Right kidney (tissue), 9 donors: ENCODE data around the gene CLSTN1.
A peak's percentile ranks its signal among the peaks of the same experiment; 100 is the strongest.

Source experiments
- DNase-seq: peaks from one replicate; pipeline ENCODE4 v3.0.0-alpha.2; 2016
- long read RNA-seq, 8 donors: transcript quantifications; one replicate each; lab custom pipeline, GENCODE V29; 2026

CLSTN1 gene
- long read RNA-seq, donor 1, full-length matches to known transcripts, result 5 of 11 reads
- long read RNA-seq, donor 1, partial matches to known transcripts, result 6 of 11 reads
- long read RNA-seq, donor 1, other reads (novel, unspliced or antisense), result 0 of 11 reads
- long read RNA-seq, donor 2, full-length matches to known transcripts, result 4 of 26 reads
- long read RNA-seq, donor 2, partial matches to known transcripts, result 15 of 26 reads
- long read RNA-seq, donor 2, other reads (novel, unspliced or antisense), result 7 of 26 reads
- long read RNA-seq, donor 3, full-length matches to known transcripts, result 6 of 14 reads
- long read RNA-seq, donor 3, partial matches to known transcripts, result 8 of 14 reads
- long read RNA-seq, donor 3, other reads (novel, unspliced or antisense), result 0 of 14 reads
- long read RNA-seq, donor 4, full-length matches to known transcripts, result 7 of 38 reads
- long read RNA-seq, donor 4, partial matches to known transcripts, result 23 of 38 reads
- long read RNA-seq, donor 4, other reads (novel, unspliced or antisense), result 8 of 38 reads
- long read RNA-seq, donor 5, full-length matches to known transcripts, result 6 of 28 reads
- long read RNA-seq, donor 5, partial matches to known transcripts, result 12 of 28 reads
- long read RNA-seq, donor 5, other reads (novel, unspliced or antisense), result 10 of 28 reads
- long read RNA-seq, donor 6, full-length matches to known transcripts, result 9 of 43 reads
- long read RNA-seq, donor 6, partial matches to known transcripts, result 28 of 43 reads
- long read RNA-seq, donor 6, other reads (novel, unspliced or antisense), result 6 of 43 reads
- long read RNA-seq, donor 7, full-length matches to known transcripts, result 10 of 43 reads
- long read RNA-seq, donor 7, partial matches to known transcripts, result 25 of 43 reads
- long read RNA-seq, donor 7, other reads (novel, unspliced or antisense), result 8 of 43 reads
- long read RNA-seq, donor 8, full-length matches to known transcripts, result 6 of 18 reads
- long read RNA-seq, donor 8, partial matches to known transcripts, result 12 of 18 reads
- long read RNA-seq, donor 8, other reads (novel, unspliced or antisense), result 0 of 18 reads

DNA sequence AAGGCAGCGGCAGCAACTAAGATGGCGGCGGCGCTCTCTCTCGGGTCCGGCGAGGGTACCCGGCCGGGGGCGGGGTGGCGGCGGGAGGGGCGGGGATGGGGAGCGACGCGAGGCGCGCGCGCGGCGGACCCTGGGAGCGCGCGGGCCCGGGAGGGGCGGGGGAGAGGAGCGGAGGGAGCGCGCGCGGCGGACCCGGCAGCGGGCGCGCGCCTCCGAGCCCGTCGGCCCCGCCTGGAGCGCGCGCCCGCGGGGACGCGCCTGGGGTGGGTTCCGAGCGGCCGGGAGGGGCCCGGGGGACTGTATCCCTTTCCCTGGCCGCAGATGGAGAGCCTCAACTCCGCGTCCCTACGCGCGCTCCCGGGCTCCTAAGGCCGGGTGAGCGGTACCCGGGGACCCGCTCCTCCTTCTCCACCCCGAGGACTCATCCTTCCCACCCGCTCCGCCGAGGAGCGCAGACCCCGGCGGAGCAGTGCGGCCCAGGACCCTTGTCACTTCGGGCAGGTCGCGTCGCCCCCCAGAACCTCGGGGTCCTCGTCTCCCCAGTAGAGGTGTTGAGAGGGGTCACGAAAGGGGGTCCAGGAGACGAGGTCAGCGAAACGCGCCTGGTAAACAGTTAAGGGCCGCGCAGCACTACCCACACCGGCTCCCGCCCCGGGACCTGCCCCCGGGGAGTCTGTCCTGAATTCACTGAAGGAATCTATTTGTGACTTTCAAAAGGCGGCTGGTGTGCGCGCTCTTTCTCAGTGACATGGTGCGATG lies at the start of gene CLSTN1:
CLSTN1 (minus strand) TSS at position 23 of the 759 bp plus-strand sequence. CDS start 232 bp downstream, outside the sequence.
- DNase-seq, result peak; percentile 85

DNA sequence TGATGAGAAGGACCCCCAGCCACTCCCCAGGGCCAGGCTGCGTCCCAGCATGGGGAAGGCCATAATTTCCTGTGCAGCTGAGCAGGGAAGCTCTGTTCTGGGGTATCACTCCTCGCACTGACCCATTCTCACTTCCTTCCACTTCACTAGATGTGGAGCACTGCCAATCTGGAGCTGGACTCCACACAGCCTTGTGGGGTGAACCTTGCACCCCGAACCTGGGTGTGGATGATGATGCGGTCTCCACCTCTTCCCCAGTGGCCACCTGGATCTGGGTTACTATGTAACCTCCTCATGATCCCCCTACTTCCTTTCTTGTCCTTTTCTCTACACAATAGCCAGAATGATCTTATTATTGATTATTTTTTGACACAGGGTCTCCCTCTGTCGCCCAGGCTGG lies 49.6 kb upstream of the CLSTN1 start:
- DNase-seq, result no peak

DNA sequence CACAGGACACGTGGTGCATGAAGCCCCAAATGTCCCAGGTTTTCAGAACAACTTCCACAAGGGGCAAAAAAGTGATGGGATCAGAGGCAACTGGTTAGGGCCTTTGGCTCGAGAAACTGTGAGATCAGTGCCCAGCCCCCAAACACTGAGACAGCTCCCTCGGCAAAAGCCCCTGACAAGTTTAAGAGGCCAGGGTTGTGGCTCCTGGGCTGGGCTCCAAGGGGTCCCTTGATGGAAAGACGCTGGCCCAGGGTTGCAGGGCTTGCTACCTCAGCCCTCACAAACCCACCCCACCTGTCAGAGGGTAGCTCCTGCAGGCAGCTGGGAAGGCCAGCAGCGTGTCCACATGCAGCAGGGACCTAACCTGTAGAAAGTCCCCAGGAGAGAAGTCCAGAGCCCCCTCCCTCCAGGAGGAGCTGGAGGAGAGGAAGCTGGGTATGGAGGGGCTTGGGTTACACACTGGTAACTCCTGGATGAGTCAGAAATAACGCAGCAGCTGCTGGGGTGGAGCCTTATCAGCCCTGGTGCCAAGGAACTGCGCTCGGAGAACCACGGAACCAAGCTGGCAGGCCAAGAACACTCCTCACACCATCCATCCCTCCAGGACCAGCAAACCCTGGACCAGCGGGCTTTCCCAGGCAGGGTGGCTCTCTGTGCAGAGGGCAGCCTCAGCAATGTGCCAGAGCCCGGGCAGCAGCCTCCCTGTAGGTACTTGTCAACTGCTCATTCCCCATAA lies 48.8 kb upstream of the CLSTN1 start:
- no peak for DNase-seq

DNA sequence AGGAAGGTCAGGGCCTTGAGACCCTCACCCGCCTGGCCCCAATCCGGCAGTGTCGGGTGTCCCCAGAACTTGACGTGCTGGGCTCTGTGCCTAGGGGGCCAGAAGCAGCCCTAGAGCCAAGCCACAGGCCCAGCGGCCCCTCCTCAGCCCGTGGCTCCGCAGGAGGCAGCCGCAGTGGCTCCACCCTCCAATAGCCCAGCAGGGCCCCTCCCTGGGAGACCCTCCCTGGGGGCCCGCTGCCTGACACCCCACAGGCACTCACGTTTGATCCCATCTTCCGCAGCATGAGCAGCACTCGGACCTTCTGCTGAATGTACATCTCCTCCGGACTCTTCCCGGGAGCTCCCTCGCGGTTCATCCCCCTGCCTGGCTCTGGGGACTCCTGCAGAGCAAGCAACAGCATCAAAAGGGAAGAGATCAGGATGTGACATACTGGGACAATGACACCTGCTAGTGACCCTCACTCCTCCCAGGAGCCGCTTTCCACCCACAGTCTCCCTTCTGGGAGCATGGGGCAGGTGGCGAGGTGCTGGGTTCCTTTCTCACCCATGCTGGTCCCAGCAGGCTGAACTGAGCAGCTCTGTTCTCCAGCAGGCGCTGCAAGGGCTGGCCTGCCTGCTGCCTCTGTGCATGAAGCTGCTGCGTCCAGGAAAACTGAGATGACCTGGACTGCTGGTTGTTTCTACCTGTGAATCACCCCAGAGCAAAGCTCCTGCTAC lies 48.1 kb upstream of the CLSTN1 start:
- no peak for DNase-seq

DNA sequence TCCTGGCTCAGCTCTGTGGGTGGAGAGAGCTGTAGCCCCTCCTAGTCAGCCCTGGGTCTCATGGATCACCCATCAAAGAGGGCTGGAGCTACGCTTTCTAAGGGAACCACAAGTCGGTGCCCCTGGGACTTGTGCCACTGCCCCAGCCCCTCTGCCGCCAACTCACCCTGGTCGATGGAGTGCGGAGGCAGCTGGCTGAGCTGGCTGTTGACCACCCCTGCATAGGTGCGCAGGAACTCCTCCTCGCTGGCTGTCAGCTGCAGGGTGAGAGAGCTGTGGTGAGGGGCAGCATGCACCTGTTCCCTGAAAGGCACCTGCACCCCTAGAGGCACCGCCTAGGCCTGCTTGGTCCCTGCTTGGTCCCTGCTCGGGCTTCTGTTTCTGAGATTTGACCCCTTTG lies 47.3 kb upstream of the CLSTN1 start:
- no peak for DNase-seq

DNA sequence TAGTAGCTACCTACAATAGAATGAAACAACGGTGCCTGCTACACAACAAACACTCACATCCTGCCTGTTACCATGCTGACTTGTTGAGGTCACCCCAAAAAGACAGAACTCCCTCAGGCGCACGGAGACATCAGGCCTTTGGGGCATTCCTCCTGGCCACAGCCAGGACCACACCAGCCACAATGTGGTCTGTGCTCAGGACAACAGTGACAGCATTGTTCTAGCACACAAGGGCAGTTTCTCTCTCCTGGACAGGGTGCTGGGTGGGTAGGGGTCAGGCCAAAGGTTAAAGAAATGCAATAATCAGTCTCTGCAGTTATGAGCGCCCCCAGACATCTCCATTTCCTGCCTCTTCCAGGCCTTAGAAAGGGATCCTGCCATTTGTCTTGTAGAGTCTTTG lies 46.8 kb upstream of the CLSTN1 start:
- DNase-seq, result no peak

DNA sequence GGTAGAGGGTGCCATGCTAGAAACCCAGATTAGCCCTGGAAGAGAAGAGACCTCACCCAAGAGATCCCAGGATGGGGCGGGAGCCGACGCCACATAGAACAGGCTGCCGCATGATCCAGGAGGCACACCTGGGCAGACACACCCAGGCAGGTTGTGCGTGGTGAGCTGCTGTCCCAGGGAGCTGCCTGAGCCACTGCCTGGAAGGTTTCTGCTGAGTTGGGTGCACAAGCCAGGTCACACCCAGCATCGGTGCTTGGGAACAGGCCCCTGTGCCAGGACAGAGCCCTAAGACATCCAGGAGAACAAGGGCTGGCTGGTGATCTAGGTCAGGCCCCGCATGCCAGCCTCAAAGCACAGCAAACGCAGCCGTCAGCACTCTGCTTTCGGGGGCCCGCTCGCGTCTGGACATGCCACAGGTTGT lies 46.1 kb upstream of the CLSTN1 start:
- DNase-seq, result no peak

DNA sequence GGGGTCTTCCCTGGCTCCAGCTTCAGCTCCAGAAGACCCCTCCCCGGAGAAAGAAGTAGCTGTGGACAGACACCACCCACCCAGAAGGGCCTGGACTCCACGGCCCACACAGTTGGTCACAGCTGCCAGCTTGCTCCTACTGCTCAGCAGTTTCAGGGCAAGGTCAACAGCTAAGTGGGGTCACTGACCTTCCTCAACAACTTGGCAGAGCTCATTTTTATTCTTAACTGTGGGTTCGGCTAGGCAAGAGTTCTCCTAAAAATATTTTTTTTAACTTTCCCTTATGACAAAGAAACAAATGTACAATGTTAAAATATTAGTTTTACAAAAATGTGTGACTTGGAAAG lies 44.5 kb upstream of the CLSTN1 start:
- DNase-seq, result no peak

DNA sequence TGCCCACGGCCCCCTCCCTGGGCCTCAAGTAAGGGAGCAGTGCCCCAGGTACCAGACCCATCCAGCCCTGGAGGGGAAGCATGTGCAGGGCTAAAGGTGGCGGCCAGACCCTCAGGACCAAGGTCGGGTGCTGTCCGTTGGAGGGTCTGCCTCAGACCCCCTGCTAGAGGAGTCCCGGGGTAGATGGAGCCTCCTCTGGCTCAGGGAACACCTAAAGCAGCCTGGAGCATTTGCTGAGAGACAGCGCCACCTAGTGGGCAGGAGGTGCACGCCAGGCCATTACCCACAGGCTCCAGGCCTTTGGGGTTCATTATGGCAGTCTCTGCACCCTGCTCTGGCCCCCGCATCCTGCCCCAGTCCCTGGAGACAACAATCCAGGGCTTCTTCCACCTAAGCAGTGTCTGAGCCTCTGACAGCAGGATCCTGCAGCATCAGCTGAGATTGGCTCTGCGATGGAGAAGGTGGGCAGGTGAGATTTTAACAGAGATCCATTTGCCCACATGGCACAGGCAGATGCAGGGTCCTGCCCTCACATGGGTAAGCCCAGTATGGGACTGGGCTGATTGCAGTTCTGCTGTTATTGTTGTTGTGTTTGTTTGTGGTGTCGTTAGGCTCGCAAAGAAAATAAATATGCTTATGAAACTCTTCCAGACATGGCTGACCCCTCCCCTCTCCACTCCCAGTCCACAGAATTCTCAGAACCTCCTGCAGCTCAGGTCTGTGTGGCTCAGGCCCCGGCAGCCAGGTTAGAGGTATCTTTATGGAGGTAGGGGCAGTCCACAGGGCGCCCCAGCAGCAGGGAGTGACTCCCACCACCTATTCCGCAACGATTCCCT lies 43.9 kb upstream of the CLSTN1 start:
- DNase-seq, result peak; percentile 62

DNA sequence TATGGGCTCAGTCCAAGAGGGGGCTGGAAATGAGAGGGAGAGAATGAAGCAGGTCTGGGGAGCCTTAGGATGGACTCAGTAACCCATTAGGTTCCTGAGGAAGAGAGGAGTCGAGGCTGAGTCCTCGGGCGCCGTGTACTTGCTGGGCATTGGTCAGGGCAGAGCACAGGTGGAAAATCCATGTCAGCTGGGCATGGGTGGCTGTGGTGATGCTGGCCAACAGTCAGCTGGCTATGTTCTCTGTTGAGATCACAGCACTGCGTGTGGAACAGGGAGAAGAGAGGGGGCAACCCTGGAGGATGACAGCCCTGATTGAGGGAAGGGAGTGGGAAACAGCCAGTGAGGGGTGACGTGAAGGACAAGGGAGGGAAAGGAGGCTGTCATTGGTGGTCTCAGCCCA lies 43.1 kb upstream of the CLSTN1 start:
- DNase-seq, result no peak

DNA sequence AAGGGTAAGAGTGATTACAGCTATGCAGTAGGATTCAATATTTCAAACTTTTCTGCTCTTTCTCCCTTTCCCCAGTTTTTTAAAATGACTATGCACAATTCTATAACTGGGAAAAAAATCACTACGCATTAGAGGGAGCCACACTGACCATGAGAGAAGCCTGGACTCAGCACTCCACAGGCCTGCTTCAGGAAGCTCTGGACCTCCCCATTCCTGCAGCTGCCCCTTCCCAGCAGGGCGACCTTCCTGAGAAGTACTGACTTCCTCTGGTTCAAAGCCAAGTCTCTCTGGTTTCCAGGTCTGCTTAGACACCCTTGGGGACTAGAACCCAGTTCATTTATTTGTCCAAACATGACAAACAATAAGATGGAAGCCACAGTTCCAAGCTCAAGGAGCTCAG lies 42.0 kb upstream of the CLSTN1 start:
- DNase-seq, result no peak

DNA sequence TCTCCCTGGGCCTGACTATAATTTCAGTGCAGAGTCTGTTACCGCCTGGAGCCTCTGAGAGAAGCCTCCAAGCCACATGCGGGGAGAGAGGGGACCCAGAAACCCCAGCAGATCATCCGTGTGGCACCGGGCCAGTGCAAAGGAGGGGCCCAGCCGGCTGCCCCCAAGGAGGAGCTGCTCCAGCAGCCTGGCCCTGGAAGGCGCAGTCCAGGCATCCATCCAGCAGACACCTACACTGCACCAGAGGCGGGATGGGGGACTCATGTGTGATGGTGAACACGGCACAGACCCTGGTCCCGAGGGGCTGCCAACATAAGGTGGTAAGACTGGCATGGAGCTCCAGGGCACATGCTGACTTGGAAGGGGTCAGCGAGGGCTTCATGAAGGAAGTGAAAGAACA lies 39.6 kb upstream of the CLSTN1 start:
- no peak for DNase-seq

DNA sequence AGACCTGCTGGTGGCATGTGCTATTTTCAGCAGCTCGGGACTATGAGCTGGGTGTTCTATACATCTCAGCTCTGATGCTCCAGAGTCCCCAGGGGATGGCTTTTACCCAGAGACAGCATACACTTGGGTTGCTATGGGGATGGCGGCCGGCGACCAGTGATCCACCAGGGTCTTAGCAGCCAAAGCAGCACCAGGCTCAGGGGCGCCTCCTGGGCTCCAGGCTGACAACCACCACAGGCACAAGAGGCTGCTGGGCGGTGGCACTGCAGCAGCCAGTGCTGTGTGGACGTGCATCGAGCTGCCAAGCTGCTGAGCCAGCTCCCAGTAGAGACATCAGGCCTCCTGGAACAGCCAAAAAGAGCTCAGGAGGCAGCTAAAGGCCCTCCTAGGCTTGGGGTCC lies 37.6 kb upstream of the CLSTN1 start:
- no peak for DNase-seq

DNA sequence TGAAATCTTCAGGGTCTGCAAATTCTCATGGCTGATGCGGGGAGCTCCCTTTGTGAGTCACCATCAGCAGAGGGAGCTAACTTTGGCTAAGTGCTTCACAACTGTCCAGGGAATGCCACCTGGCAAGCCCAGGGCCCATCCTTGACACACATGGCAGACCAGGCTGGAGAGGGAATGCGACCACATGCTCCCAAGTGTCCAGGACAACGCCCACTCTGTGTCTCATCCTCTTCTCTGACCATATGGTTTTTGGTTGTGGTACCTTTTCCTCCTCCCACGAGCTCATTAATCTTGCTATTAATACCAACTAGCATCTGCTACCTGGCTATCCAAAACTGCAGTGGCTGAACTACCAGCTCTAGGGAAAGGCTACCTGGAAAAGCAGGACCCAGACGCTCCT lies 37.1 kb upstream of the CLSTN1 start:
- no peak for DNase-seq

DNA sequence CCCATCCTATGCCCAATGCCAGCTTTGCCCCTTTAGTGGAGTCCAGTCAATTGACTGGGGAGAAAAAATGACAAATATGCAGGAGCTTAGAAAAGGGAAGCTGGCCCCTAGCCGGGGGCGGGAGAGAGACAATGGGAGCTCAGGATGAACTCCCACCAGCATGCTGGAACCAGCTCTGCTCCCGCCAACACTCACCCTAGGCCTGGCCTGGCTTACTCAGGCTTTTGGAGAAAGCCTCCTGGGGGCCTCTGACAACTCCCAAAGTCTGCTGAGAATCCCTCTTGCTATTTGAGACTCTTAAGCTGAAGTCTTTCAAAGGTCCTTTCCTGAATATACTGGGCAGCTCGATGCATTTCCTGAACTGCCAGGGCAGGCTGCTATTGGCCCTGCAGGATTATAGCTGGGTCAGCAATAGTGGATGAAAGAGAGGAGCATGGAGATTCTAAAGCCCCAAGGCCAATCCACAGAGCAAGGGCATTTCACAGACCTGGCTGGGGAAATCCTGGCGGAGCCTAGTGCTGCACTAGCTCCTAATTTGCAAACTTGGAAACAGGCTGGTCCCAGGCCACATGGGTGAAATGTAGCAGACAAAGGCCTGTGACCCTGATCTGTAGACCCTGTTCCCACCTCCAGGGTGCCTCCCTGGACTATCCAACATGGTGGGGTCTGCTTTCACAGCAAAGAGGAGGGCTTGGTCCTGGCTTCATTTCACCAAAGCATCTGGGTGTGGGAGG lies 35.7 kb upstream of the CLSTN1 start:
- no peak for DNase-seq

DNA sequence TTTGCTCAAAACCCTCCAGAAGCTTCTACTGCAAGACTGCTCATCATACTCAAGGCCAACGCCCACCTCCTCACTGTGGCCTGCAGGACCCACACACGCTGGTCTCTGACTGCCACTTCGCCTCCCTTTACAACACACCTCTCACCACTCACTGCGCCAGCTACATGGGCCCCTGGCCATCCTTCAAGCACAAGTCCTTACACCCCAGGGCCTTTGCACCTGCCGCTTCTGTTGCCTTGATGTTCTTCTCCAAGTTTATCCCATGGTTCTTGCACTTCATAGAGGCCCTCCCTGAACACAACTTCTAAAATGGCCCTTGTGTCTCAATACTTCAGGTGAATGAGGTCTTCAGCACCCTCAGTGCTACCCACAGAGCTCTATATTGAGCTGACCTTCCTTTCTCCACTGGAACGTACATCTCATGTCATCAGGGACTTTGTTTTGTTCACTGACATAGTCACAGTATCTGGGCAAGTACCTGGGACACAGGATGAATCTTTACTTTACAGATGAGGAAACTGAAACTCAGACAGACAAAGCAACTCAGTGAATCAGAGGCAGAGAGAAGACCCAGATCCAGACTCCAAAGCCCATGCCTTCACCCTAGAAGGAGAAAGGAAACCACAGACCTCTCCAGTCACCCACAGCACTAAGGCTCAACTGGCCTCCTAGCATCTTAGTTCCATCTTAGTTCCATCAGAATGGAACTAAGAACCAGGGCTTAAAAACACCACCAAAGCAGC lies 34.7 kb upstream of the CLSTN1 start:
- DNase-seq, result no peak

DNA sequence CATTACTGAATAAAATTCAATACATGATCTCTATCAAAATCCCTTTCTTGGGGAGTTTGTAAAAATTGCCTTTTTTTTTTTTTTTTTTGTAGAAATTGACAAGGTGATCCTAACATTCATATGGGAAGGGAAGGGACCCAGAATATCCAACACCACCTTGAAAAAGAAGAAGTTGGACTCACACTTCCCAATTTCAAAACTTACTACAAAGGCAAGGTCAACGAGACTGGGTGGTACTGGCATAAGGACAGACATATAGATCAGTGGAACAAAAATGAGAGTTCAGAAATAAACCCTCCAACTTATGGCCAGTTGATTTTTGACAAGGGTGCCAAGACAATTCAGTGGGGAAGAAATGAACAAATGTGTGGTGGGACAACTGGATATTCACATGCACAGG lies 31.4 kb upstream of the CLSTN1 start:
- no peak for DNase-seq

DNA sequence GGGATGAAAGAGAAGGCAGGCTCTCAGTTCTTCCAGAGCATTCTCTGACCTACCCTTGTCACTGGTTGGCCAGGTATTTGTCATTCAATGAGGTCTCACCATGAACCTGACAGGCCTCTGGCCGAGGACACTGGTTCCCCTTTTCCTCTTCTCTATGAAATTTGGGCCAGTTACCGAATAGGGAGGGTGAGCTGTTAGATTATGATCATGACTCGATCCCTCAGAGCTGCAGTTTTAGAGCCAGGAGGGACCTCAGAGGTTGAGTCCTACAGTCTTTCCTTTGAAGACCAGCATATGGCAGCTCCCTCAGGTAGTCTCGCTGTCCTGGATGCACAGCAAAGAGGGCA lies 29.5 kb upstream of the CLSTN1 start:
- no peak for DNase-seq
